ENCODE measurements around the gene PHF21A.
"Not testable (repeated sequence)": the region's sequence is repeated elsewhere in the genome, so short reads cannot be mapped to it uniquely, and the experiment has no call there.

PHF21A gene

DNA sequence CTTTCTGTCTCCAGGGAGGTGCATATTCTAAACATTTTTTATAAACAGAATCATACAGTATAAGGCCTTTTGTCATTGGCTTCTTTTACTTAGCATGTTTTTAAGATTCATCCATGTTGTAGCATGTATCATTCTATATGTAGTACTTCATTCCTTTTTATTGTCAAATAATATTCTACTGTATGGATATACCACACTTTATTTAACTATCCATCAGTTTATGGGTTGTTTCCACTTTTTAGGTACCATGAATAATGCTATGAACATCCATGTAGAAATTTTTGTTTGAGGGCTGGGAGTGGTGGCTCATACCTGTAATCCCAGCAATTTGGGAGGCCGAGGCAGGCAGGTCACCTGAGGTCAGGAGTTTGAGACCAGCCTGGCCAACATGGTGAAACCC is 73.1 kb downstream of the PHF21A start:
- DNase-seq (ENCODE audit: low read depth), result no peak
- no peak overlapping the region for H3K4me3 ChIP-seq (ENCODE audit: low read depth, low read length)

GRCh38 chr11:46047520-46047919 is 73.7 kb downstream of the PHF21A start:
- DNase-seq (ENCODE audit: low read depth), result no peak

GRCh38 chr11:46045811-46046210 is 75.4 kb downstream of the PHF21A start:
- DNase-seq (ENCODE audit: low read depth), result no peak
- no peak overlapping the region for H3K4me3 ChIP-seq (ENCODE audit: low read depth, low read length)

More at GRCh38 chr11:46047520-46047919, 73.7 kb downstream of the PHF21A start:
- H3K4me3 ChIP-seq (ENCODE audit: low read depth, low read length), result no peak overlapping the region

- no peak overlapping the region for H3K4me3 ChIP-seq (ENCODE audit: low read depth, low read length)
- no peak for DNase-seq (ENCODE audit: low read depth)
These were observed 76.7 kb downstream of the PHF21A start for GRCh38 chr11:46044601-46045000.

- no peak overlapping the region for H3K4me3 ChIP-seq (ENCODE audit: low read depth, low read length)
- DNase-seq (ENCODE audit: low read depth), result peak; percentile 62
These were observed 81.3 kb downstream of the PHF21A start for GRCh38 chr11:46039990-46040389.

DNA sequence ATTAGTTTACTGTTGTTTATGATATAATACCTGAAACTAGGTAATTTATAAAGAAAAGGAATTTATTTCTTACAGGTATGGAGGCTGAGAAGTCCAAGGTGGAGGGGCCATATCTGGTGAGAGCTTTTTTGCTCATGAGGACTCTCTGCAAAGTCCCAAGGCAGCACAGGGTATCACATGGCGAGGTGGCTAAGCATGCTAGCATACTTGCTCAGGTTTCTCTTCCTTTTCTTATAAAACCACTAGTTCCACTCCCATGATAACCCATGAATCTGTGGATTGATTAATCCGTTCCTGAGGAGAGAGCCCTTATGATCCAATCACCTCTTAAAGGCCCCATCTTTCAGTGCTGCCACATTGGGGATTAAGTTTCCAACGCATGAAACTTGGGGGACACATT is 82.7 kb downstream of the PHF21A start:
- H3K4me3 ChIP-seq (ENCODE audit: low read depth, low read length), result no peak overlapping the region
- no peak for DNase-seq (ENCODE audit: low read depth)

- H3K4me3 ChIP-seq (ENCODE audit: low read depth, low read length), result no peak overlapping the region
- no peak for DNase-seq (ENCODE audit: low read depth)
These were observed 84.3 kb downstream of the PHF21A start for GRCh38 chr11:46036969-46037368.

GRCh38 chr11:46036009-46036408 is 85.2 kb downstream of the PHF21A start:
- DNase-seq (ENCODE audit: low read depth), result no peak
- no peak overlapping the region for H3K4me3 ChIP-seq (ENCODE audit: low read depth, low read length)

DNA sequence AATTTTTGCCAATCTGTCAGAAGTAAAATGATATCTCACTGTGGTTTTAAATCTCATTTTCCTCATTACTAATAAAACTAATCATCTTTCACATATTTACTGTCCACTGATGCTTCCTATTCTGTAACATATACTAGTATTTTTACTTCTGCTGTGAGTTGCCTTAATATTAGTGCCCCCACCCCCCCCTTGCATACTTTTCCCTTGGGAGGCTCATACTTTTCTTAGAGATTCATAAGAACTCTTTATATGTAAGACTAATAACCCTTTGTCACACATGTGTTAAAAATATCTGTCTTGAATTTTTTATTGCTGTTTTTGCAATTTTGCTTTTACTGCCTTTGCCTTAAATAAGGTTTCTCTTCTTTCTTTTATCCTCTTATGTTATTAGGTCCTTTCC is 87.2 kb downstream of the PHF21A start:
- no peak overlapping the region for H3K4me3 ChIP-seq (ENCODE audit: low read depth, low read length)
- DNase-seq (ENCODE audit: low read depth), result no peak

DNA sequence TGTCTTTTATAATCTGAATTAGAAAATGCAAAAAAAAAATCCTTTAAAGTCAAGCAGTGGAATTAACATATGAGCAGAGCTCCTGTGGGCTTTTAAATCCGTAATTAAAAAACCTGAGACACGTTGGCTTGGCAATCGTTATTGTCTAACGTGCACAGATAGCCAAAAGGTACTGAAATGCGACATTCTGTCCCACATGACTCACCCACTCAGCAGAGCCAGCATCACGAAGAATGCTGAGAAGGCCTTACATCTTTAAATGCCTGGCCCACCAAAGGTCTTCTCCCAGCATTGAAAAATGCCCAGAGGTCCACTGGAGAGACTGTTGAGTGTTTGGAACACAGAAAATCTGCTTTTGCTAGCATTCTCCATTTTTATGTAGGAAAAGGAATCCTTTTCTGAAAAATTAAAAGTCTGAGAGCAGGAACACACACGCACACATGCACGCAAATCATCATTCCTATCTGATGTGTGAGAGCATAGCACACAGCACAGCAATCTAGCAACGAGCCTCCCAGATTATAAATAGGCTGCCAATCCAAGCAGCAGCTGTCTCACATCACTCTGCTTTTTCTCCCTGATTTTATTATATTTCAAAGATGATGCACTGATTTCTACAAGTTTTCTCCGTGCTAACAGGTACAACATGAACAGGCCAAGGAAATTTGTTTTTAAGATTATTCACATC is 94.5 kb downstream of the PHF21A start:
- no peak overlapping the region for H3K4me3 ChIP-seq (ENCODE audit: low read depth, low read length)
- DNase-seq (ENCODE audit: low read depth), result no peak

DNA sequence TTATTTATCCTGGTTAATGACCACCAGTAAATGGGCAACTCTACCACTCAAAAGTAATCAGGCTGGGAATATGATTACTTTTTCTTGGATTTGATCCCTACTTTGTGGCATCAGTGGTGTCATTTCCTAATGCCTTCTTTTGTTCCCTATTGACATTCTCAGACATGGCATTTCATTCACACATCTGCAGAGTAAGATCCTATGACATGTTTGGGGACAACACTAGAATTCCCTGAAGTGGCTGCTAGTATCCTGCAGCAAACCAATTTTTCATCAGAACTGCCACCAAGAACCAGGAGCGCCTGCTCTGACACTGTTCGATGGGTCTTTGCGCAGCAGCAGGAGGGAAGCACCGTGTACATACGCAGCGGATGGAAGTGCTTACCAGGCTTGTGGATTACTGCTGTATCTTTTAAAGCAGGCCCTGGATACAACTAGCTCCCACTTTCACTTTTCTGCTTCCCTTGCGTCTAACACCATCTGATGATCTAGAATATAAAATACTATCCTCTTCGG is 101.1 kb downstream of the PHF21A start:
- H3K4me3 ChIP-seq (ENCODE audit: low read depth, low read length), result no peak overlapping the region

DNA sequence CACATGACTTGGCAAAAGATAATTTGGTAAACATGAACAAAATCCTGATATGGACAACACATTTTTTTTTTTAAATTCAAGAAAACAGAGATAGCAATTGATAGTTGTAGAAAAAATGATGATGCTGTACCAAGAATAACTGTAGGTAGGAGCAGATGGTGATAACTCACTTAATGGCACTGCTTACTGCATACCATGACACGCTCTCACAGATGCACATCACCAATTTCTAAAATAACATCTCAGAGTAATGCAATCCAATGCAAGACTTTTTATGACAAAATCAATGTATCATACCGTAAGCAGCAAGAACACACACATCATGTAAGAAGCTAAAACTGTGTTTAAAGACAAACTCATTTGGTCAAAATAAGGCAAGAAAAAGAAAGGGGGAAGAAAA is 102.6 kb downstream of the PHF21A start:
- no peak overlapping the region for H3K4me3 ChIP-seq (ENCODE audit: low read depth, low read length)
- no peak for DNase-seq (ENCODE audit: low read depth)

More for the DNA sequence above, 101.1 kb downstream of the PHF21A start:
- DNase-seq (ENCODE audit: low read depth), result no peak

- no peak overlapping the region for H3K4me3 ChIP-seq (ENCODE audit: low read depth, low read length)
- no peak for DNase-seq (ENCODE audit: low read depth)
These were observed 103.9 kb downstream of the PHF21A start for GRCh38 chr11:46017341-46017740.

- no peak for DNase-seq (ENCODE audit: low read depth)
- H3K4me3 ChIP-seq (ENCODE audit: low read depth, low read length), result no peak overlapping the region
These were observed 105.3 kb downstream of the PHF21A start for GRCh38 chr11:46015941-46016340.

- not testable (repeated sequence) for DNase-seq (ENCODE audit: low read depth); H3K4me3 ChIP-seq (ENCODE audit: low read depth, low read length)
These were observed 107.1 kb downstream of the PHF21A start for GRCh38 chr11:46014168-46014567.

DNA sequence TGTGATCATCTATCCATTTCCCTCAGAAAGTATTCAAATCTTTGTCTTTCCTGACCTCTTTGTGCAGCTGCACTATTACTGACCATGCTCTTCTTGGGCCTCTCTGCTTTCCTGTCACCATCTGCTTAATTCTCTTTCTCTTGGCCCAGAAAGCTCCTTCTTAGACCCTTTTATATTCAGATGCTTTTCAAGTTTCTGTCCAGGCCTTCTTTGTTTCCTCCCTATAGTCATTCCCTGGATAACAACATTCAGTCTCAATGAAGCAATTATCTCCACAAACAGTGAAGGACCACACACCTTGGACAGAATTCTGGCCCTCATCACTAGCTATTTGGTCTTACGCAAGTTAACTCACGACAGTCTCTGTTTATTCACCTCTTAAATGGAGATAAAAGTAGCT is 109.1 kb downstream of the PHF21A start:
- H3K4me3 ChIP-seq (ENCODE audit: low read depth, low read length), result no peak overlapping the region
- DNase-seq (ENCODE audit: low read depth), result no peak

DNA sequence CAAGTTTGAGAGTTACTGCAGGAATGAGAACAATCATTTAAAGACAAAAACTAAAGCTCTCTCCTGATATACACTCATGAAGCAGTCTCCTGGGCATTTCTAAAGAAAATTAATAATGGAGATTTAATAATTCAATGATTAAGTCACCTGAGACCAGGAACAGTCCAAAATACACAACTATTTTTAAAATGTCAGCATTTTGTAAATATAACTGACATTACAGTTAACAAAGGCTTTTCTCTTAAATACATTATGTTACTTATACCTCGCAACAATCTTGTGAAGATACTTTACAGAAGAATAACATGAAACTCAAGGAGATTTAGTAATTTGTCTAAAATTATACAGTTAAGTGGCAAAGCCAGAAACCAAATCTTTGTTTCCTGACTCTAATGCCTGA is 111.2 kb downstream of the PHF21A start:
- no peak overlapping the region for H3K4me3 ChIP-seq (ENCODE audit: low read depth, low read length)
- no peak for DNase-seq (ENCODE audit: low read depth)

GRCh38 chr11:46009647-46010046 is 111.6 kb downstream of the PHF21A start:
- no peak overlapping the region for H3K4me3 ChIP-seq (ENCODE audit: low read depth, low read length)
- no peak for DNase-seq (ENCODE audit: low read depth)

GRCh38 chr11:46006418-46007070 is 114.7 kb downstream of the PHF21A start:
- peak; percentile 47 for DNase-seq (ENCODE audit: low read depth)
- H3K4me3 ChIP-seq (ENCODE audit: low read depth, low read length), result no peak overlapping the region

DNA sequence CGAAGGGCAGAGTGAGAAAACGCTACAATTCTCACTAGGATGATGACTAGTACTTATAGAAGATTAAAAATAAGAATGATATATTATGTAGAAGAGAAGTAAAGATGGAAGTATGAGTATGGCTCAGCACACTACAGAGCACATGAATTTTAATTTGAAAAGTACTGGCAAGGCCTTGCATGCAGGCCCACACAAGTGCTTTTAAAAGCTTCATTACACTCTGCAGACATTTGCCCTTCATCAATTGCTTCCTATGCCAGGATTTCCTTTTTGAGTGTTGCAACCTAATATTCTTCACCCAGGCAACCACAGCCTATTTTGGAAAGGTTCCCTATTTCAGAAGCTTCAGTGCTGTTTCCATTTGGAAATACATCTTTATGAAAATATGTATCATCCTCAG is 117.7 kb downstream of the PHF21A start:
- no peak overlapping the region for H3K4me3 ChIP-seq (ENCODE audit: low read depth, low read length)
- no peak for DNase-seq (ENCODE audit: low read depth)

- H3K4me3 ChIP-seq (ENCODE audit: low read depth, low read length), result no peak overlapping the region
- no peak for DNase-seq (ENCODE audit: low read depth)
These were observed 119.1 kb downstream of the PHF21A start for GRCh38 chr11:46002189-46002588.
